Bronchial epithelial cell (primary cell): ENCODE results near the gene CELF5. TPM values are rescaled to one million over a fixed set of nuclear protein-coding genes. Genes with fewer than 3 reads are reported as not detected.

Experiments used
- DNase-seq: peaks from one replicate; pipeline ENCODE4 v3.0.0-alpha.2; 2010; ENCODE audit warnings: low read depth
- FAIRE-seq: peaks from 2 replicates; lab custom pipeline; 2011; peaks lifted over from hg19 to GRCh38; lab: Jason Lieb, UNC
- H3K27me3 ChIP-seq: 2 replicates; pipeline ENCODE4 v1.5.1; 2011; ENCODE audit warnings: low read length; ENCODE audit not compliant: control insufficient read depth, insufficient read depth
- H3K36me3 ChIP-seq: 2 replicates; pipeline ENCODE4 v1.5.1; 2011; ENCODE audit warnings: low read length; ENCODE audit not compliant: control insufficient read depth, insufficient read depth
- H3K4me3 ChIP-seq: 2 replicates; pipeline ENCODE4 v1.5.1; 2011; ENCODE audit warnings: mild to moderate bottlenecking, low read depth, low read length, control low read depth
- total RNA-seq: library from RNA; depleted of rRNA; stranded (reverse); fragments of >200 nt; gene quantifications from 2 replicates; pipeline ENCODE4 v1.2.1, GENCODE V29; 2014
- TF ChIP-seq, protein P1 (sequence below): IDR thresholded peaks from 2 replicates; pipeline ENCODE4 v1.5.1; 2011; ENCODE audit warnings: mild to moderate bottlenecking, moderate library complexity, low read length, control low read depth, inconsistent platforms; ENCODE audit not compliant: insufficient read depth, severe bottlenecking

CELF5 gene
- total RNA-seq, 1 donor from 2014 or later: not detected

DNA sequence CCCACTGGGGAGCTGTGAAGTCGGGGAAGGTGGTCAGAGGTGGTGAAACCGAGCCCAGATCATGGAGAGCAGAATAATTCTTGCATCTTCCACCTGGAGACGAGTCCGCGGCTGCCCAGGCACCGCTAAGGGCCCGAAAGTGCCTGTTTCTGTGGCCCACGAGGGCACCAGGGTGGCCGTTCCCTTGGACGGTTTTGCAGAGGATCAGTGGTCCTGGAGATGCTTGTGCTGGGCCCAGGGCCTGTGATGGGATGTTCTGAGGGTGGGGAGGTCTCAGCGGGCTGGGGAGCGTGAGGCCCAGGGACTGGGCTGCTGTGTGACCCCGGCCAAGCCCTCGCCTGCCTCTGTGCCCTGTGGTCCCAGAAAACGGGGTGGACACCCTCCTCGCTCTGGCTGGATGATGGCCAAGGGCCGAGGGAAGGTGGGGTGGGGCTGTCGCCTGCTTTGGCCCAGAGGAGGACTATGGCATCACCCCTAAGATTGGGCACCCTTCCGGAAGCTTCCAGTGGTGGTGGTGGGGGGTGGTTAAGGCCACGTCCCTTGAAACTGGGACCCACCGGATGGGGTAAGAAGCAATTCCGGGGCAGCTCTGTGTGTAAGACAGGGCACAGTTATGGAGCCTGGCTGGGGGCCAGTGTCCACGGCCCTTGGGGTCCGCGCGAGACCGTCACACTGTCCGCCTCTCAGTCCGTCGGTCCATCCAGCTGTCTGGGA lies 90.7 kb downstream of the CELF5 start:
- no peak overlapping the region for H3K4me3 ChIP-seq
- H3K36me3 ChIP-seq: no peaks in the 10 kb centered on the region
- no peak for DNase-seq
- TF ChIP-seq, protein P1, sequence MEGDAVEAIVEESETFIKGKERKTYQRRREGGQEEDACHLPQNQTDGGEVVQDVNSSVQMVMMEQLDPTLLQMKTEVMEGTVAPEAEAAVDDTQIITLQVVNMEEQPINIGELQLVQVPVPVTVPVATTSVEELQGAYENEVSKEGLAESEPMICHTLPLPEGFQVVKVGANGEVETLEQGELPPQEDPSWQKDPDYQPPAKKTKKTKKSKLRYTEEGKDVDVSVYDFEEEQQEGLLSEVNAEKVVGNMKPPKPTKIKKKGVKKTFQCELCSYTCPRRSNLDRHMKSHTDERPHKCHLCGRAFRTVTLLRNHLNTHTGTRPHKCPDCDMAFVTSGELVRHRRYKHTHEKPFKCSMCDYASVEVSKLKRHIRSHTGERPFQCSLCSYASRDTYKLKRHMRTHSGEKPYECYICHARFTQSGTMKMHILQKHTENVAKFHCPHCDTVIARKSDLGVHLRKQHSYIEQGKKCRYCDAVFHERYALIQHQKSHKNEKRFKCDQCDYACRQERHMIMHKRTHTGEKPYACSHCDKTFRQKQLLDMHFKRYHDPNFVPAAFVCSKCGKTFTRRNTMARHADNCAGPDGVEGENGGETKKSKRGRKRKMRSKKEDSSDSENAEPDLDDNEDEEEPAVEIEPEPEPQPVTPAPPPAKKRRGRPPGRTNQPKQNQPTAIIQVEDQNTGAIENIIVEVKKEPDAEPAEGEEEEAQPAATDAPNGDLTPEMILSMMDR: no peak
- no peak for FAIRE-seq
- H3K27me3 ChIP-seq: peaks cover 5% of the 10 kb centered on the region

DNA sequence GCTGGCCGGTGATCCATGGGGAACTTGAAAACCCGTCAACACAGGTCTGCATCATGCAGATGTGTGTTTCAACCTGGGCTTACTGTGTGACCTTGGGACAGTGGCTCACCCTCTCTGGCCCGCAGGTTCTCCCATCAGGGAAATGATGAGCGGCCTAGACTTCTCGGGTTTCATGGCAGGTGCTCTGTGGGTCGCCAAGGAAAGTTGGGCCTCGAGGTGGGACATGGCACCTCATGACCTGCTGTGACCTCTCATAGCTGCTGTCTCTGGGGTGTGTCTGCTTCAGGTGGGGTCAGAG lies 91.2 kb downstream of the CELF5 start:
- no peaks in the 10 kb centered on the region for H3K36me3 ChIP-seq
- H3K27me3 ChIP-seq: peaks cover 5% of the 10 kb centered on the region
- FAIRE-seq (no peak), DNase-seq (no peak)
- no peak overlapping the region for H3K4me3 ChIP-seq
- TF ChIP-seq, protein P1: no peak

DNA sequence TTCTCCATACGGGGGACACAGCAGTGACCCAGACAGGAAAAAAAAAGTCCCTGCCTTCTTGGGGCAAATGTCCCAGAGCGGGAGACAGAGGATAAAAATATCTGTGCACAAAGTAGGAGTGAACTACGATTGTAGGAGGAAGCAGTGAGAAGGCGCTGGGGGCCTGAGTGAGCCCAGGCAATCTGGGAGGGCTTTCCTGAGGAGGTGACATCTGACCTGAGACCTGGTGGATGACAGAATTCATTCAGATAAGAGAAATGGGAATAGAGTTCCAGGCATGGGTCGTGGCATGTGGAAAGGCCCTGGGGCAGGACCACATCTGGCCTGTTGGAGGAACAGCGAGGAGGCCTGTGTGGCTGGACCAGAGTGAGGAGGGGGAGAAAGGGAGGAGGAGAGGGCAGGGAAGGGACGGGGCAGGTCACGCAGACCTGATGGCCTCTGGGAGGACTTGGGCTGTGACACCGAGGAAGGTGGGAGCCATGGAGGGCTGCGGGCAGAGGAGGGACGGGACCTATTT lies 91.7 kb downstream of the CELF5 start:
- H3K4me3 ChIP-seq: no peak overlapping the region
- no peaks in the 10 kb centered on the region for H3K36me3 ChIP-seq
- peaks cover 5% of the 10 kb centered on the region for H3K27me3 ChIP-seq
- FAIRE-seq (no peak), DNase-seq (no peak)
- TF ChIP-seq, protein P1: no peak

DNA sequence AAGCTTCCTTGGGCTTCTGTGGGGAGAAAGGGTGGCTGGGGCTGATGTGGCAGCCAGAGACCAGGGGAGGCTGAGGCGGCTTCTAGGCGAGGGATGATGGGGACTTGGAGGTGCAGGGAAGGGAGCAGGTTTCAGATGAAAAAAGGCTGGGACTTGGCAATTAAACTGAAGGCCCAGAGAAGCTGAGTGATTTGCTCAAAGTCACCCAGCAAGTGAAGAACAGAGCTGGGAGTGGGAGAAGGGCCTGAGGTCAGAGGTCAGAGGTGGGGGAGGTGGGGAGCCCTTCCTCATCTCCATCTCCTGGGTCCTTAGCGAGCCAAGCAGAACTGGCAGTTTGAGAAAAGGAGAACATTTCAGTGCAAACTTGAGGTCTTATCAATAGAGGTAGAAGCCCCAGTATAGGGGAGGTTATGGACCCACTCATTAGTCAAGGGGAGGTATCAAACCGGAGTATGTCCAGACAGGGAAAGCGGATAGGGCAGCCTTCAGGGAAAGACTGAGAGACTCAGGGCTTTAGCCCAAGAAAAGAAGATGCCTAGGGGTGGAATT lies 92.3 kb downstream of the CELF5 start:
- peaks cover 5% of the 10 kb centered on the region for H3K27me3 ChIP-seq
- FAIRE-seq: no peak

DNA sequence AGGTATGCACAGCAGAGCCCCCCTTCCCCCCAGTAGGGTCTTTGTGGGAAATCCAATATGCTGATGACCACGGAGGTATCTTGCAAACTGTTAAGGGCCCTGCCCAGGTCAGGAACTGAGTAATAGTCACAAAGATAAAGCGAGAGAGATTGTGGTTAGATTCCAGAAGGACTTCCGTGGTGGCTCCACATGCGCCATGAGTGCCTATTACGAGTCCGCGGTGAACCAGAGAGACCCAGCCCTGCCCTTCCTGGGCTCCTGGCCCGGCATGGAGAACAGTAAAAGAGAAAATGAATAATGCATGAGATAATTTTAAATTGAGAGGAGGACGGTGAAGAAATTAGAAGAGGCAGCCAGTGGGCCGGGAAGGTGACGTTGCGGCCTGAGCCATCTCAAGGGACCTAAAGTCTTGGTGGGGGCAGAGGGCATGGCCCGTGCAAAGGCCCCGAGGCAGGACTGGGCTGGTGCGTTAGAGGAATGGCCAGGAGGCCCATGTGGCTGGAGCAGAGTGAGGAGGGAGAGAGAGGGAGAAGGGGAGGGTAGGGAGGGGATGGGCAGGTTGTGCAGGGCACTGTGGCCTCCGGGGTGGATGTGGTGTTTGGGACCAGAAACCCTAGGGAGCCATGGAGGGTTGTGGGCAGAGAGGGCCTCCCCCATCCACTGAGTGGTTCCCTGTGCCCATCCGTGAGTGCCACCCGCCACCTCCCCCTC lies 95.3 kb downstream of the CELF5 start:
- FAIRE-seq: no peak
- no peaks in the 10 kb centered on the region for H3K36me3 ChIP-seq
- TF ChIP-seq, protein P1: no peak
- DNase-seq: no peak
- H3K27me3 ChIP-seq: peaks cover 2% of the 10 kb centered on the region
- H3K4me3 ChIP-seq: no peak overlapping the region

More for the DNA sequence above, 92.3 kb downstream of the CELF5 start:
- TF ChIP-seq, protein P1: no peak
- H3K36me3 ChIP-seq: no peaks in the 10 kb centered on the region
- H3K4me3 ChIP-seq: no peak overlapping the region
- no peak for DNase-seq
